Measurements from ENCODE around the gene GTPBP2.

DNA sequence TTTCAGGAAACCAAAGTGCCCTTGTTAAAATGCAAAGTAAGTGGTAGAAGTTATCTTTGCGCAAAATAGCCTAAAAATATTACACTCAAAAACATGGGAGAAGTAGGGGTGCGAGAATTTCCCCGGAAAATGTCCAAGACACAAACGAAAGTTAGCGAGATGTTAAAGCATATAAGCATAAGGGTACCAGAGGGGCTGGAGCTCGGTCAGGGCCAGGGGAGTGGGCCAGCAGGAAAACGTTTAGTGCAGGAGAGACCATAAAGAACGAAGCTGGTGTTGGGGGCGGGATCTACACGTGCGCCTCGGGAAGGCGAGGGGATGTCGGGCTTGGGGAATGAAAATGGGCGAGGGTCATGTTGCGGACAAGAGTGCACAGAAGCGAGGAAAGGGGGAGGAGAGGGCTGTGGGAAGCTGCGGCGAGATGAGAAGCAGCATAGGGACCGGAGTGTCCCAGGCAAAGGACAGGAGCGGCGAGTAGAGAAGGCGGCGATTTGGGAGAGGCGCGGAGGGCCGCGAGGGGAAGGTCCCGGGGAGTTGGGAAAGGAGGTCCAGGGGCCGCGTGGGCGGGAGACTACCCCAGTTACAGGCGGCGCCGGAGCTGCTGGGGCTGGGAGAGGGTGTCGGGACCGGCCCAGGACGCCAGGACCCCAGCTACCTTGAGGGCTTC lies 53.8 kb downstream of the GTPBP2 start:
- TF ChIP-seq, protein P1, sequence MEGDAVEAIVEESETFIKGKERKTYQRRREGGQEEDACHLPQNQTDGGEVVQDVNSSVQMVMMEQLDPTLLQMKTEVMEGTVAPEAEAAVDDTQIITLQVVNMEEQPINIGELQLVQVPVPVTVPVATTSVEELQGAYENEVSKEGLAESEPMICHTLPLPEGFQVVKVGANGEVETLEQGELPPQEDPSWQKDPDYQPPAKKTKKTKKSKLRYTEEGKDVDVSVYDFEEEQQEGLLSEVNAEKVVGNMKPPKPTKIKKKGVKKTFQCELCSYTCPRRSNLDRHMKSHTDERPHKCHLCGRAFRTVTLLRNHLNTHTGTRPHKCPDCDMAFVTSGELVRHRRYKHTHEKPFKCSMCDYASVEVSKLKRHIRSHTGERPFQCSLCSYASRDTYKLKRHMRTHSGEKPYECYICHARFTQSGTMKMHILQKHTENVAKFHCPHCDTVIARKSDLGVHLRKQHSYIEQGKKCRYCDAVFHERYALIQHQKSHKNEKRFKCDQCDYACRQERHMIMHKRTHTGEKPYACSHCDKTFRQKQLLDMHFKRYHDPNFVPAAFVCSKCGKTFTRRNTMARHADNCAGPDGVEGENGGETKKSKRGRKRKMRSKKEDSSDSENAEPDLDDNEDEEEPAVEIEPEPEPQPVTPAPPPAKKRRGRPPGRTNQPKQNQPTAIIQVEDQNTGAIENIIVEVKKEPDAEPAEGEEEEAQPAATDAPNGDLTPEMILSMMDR (IDR thresholded peaks at IDR 0.05; ENCODE audit: low read length): no peak
- TF ChIP-seq EZH2 (optimal IDR thresholded peaks at IDR 0.05; ENCODE audit: low read depth, low read length): no peak
